ENCODE measurements around the gene ROBO2.

Gene ROBO2

DNA sequence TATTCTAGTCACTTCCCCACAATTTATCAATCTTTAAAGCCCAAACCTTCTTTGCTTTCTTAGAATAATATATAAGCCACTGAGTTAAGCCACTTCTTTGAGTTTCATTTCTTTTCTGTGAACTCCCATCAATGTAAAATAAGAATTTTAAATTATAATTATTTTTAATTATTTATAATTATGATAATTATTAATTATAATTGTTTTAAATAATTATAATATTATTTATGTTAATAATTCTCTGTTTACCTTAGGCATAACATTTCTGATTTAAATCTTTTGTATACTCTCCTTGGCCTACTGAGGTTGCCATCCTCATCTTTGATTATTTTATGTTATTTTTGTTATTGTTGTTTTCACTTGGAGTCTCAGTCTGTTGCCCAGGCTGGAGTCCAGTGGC lies 644.2 kb downstream of the ROBO2 start:
- DNase-seq, result no peak
- no peaks in the 10 kb centered on the region for H3K9me3 ChIP-seq (ENCODE audit: control insufficient read depth, low read length)
- H3K36me3 ChIP-seq (ENCODE audit: control insufficient read depth, insufficient read depth, low read length), result no peaks in the 10 kb centered on the region
- H3K27me3 ChIP-seq (replicated peaks; ENCODE audit: control insufficient read depth, insufficient read depth, low read length, poor library complexity, severe bottlenecking), result no peaks in the 10 kb centered on the region
- H3K27ac ChIP-seq (ENCODE audit: insufficient read depth, low read length, poor library complexity, severe bottlenecking), result no peak overlapping the region
- H3K4me3 ChIP-seq (ENCODE audit: insufficient read depth, low read depth, low read length, poor library complexity, severe bottlenecking), result no peak overlapping the region
- no peaks in the 10 kb centered on the region for H3K4me1 ChIP-seq (ENCODE audit: control insufficient read depth, insufficient read depth, low read length, poor library complexity, severe bottlenecking)

DNA sequence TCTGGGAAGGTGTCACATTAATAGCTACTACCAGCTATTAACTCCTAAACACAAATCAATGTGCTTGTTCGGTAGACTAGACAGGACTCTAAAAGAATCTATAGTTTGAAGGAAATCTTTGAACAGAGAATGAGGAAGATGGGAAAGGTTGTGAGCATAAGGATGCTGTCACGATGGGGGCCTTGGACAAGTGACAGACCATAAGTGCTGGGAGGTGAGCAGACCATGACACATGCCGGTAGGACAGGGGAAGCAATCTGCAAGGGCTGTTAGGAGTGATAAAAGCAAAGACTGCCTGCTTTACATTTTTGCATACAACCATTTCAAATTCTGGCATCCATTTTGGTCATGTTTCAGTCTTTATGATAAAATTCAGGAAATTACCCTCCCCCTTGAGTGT lies 645.8 kb downstream of the ROBO2 start:
- no peak overlapping the region for H3K27ac ChIP-seq (ENCODE audit: insufficient read depth, low read length, poor library complexity, severe bottlenecking)
- no peak for DNase-seq
- no peak overlapping the region for H3K4me3 ChIP-seq (ENCODE audit: insufficient read depth, low read depth, low read length, poor library complexity, severe bottlenecking)
- H3K4me1 ChIP-seq (ENCODE audit: control insufficient read depth, insufficient read depth, low read length, poor library complexity, severe bottlenecking), result no peaks in the 10 kb centered on the region
- no peaks in the 10 kb centered on the region for H3K9me3 ChIP-seq (ENCODE audit: control insufficient read depth, low read length)
- H3K36me3 ChIP-seq (ENCODE audit: control insufficient read depth, insufficient read depth, low read length), result no peaks in the 10 kb centered on the region
- H3K27me3 ChIP-seq (replicated peaks; ENCODE audit: control insufficient read depth, insufficient read depth, low read length, poor library complexity, severe bottlenecking), result no peaks in the 10 kb centered on the region

DNA sequence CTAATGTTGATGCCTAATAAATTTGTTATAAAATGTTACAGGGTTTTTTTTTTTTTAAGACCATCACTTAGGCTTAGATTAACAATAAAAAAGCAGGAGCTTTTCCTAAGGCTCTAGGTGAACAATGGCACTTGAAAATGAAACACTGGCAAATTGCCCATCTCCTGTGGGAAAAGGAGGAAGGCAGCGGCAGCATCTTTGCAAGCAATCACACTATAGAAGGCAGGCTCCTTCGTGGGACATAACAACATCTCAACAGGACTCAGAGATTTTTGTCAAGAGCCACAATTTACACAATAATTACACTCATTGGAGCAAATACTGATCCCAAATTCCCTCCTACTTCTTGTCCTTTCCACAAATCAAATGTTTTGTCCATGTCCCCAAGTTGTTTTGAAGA lies 646.7 kb downstream of the ROBO2 start:
- no peak overlapping the region for H3K27ac ChIP-seq (ENCODE audit: insufficient read depth, low read length, poor library complexity, severe bottlenecking)
- DNase-seq, result no peak
- H3K4me3 ChIP-seq (ENCODE audit: insufficient read depth, low read depth, low read length, poor library complexity, severe bottlenecking), result no peak overlapping the region
- H3K36me3 ChIP-seq (ENCODE audit: control insufficient read depth, insufficient read depth, low read length), result no peaks in the 10 kb centered on the region
- H3K27me3 ChIP-seq (replicated peaks; ENCODE audit: control insufficient read depth, insufficient read depth, low read length, poor library complexity, severe bottlenecking), result no peaks in the 10 kb centered on the region
- H3K9me3 ChIP-seq (ENCODE audit: control insufficient read depth, low read length), result no peaks in the 10 kb centered on the region
- H3K4me1 ChIP-seq (ENCODE audit: control insufficient read depth, insufficient read depth, low read length, poor library complexity, severe bottlenecking), result no peaks in the 10 kb centered on the region

DNA sequence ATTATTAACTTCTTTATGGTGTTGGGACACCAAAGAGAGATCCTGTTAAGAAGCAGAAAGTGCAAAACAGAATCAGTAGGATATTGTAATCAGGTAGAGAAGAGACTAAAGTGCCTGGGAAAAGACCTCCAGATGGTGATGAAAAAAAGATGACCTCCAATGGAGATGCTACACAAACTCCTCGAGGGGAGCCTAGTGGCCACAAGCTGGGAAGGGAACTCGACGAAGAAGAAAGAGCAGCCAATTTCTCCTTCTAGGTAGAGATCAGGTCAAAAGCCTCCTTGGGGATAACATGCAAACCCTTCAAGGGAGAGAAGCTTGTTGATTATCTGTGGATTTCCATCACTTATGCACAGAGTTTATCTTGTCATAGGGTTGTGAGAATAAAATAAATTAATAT lies 647.6 kb downstream of the ROBO2 start:
- no peaks in the 10 kb centered on the region for H3K27me3 ChIP-seq (replicated peaks; ENCODE audit: control insufficient read depth, insufficient read depth, low read length, poor library complexity, severe bottlenecking)
- no peak for DNase-seq
- H3K27ac ChIP-seq (ENCODE audit: insufficient read depth, low read length, poor library complexity, severe bottlenecking), result no peak overlapping the region
- H3K9me3 ChIP-seq (ENCODE audit: control insufficient read depth, low read length), result no peaks in the 10 kb centered on the region
- no peaks in the 10 kb centered on the region for H3K4me1 ChIP-seq (ENCODE audit: control insufficient read depth, insufficient read depth, low read length, poor library complexity, severe bottlenecking)
- no peak overlapping the region for H3K4me3 ChIP-seq (ENCODE audit: insufficient read depth, low read depth, low read length, poor library complexity, severe bottlenecking)
- no peaks in the 10 kb centered on the region for H3K36me3 ChIP-seq (ENCODE audit: control insufficient read depth, insufficient read depth, low read length)

DNA sequence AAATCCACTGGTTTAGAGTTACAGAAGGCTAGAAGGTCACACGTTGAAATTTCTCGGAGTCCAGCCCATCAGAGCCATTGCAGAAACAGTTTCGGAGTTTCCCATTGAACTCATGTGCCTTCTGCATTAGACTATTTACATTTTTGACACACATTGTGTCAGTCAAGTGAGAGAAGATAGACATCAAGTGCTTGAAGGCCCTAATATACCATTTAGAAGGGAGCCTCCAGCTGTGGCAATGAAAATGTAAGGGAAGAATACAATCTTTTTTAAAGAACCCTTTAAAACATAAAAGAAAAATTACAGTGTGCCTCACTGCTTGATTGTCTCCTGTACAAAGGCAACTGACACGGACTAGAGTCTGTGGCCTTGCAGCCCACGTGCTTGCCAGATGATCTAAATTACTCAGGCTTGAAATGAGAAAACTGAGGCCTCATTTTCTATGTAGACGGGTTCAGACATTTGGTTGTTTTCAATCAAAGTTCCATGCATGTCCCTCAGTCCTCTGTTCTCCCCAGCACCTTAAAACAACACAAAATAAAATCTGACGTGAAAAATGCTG lies 650.5 kb downstream of the ROBO2 start:
- no peak for DNase-seq
- Histone ChIP-seq H3K27ac (ENCODE audit: insufficient read depth, low read length, poor library complexity, severe bottlenecking) (no peak overlapping the region), H3K36me3 (ENCODE audit: control insufficient read depth, insufficient read depth, low read length) (no peaks in the 10 kb centered on the region), H3K4me3 (ENCODE audit: insufficient read depth, low read depth, low read length, poor library complexity, severe bottlenecking) (no peak overlapping the region), H3K4me1 (ENCODE audit: control insufficient read depth, insufficient read depth, low read length, poor library complexity, severe bottlenecking) (no peaks in the 10 kb centered on the region), H3K9me3 (ENCODE audit: control insufficient read depth, low read length) (no peaks in the 10 kb centered on the region), H3K27me3 (replicated peaks; ENCODE audit: control insufficient read depth, insufficient read depth, low read length, poor library complexity, severe bottlenecking) (no peaks in the 10 kb centered on the region)

DNA sequence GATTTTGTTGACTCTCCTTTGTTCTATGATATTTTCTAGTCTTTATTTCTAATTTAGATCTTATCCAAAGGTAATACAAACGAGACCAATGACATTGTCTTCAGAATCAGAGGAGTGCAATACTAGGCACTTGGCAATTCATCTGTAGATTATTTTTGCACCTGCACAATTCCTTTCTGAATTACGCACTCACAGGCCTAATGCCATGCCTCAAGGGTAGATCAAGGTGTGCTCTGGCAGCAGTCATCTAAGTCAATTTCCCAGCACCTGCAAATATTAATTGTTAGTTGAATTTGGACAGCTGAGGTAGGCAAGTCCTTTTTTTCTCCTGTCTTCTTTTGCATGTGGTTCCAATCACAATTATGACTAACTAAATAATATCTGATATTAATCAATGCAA lies 653.2 kb downstream of the ROBO2 start:
- no peaks in the 10 kb centered on the region for H3K36me3 ChIP-seq (ENCODE audit: control insufficient read depth, insufficient read depth, low read length)
- no peak for DNase-seq
- no peak overlapping the region for H3K4me3 ChIP-seq (ENCODE audit: insufficient read depth, low read depth, low read length, poor library complexity, severe bottlenecking)
- H3K9me3 ChIP-seq (ENCODE audit: control insufficient read depth, low read length), result no peaks in the 10 kb centered on the region
- H3K27ac ChIP-seq (ENCODE audit: insufficient read depth, low read length, poor library complexity, severe bottlenecking), result no peak overlapping the region
- H3K4me1 ChIP-seq (ENCODE audit: control insufficient read depth, insufficient read depth, low read length, poor library complexity, severe bottlenecking), result no peaks in the 10 kb centered on the region
- no peaks in the 10 kb centered on the region for H3K27me3 ChIP-seq (replicated peaks; ENCODE audit: control insufficient read depth, insufficient read depth, low read length, poor library complexity, severe bottlenecking)

DNA sequence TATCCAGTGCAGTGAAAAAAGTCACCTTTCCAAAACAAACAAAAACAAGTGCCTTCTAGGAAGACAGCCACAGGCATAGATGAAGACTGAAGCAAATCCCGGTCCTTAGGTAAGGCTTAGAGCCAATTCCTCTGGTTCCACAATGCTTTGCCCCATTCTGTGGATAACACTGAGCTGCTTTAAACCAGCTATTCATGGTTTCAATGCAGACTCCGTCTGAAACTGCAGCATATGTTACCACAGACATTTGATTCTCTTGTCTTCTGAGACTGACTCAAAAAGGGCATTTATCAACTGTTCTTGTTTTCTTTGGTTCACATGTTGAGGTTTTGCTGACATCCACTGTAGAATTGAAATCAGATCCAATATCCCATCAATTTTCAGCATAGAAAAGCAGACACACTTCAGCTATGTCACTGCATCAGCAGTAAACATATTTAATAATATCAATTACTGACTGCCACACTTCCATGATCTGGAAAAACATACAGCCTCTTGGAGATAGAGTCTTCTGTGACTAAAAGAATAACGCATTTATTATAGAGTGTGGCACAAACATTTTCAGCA lies 659.3 kb downstream of the ROBO2 start:
- no peak for DNase-seq
- no peaks in the 10 kb centered on the region for H3K27me3 ChIP-seq (replicated peaks; ENCODE audit: control insufficient read depth, insufficient read depth, low read length, poor library complexity, severe bottlenecking)
- no peaks in the 10 kb centered on the region for H3K4me1 ChIP-seq (ENCODE audit: control insufficient read depth, insufficient read depth, low read length, poor library complexity, severe bottlenecking)
- no peaks in the 10 kb centered on the region for H3K36me3 ChIP-seq (ENCODE audit: control insufficient read depth, insufficient read depth, low read length)
- H3K4me3 ChIP-seq (ENCODE audit: insufficient read depth, low read depth, low read length, poor library complexity, severe bottlenecking), result no peak overlapping the region
- no peaks in the 10 kb centered on the region for H3K9me3 ChIP-seq (ENCODE audit: control insufficient read depth, low read length)
- no peak overlapping the region for H3K27ac ChIP-seq (ENCODE audit: insufficient read depth, low read length, poor library complexity, severe bottlenecking)
